Measurements from ENCODE around the gene TCERG1L.

- TF ChIP-seq CTCF (IDR thresholded peaks at IDR 0.05) (no peak), POLR2A (IDR thresholded peaks at IDR 0.05) (no peak)
Observed at GRCh38 chr10:131137223-131137622, 174.3 kb downstream of the TCERG1L start.
